ENCODE measurements around the gene FBLN2.

The FBLN2 gene

DNA sequence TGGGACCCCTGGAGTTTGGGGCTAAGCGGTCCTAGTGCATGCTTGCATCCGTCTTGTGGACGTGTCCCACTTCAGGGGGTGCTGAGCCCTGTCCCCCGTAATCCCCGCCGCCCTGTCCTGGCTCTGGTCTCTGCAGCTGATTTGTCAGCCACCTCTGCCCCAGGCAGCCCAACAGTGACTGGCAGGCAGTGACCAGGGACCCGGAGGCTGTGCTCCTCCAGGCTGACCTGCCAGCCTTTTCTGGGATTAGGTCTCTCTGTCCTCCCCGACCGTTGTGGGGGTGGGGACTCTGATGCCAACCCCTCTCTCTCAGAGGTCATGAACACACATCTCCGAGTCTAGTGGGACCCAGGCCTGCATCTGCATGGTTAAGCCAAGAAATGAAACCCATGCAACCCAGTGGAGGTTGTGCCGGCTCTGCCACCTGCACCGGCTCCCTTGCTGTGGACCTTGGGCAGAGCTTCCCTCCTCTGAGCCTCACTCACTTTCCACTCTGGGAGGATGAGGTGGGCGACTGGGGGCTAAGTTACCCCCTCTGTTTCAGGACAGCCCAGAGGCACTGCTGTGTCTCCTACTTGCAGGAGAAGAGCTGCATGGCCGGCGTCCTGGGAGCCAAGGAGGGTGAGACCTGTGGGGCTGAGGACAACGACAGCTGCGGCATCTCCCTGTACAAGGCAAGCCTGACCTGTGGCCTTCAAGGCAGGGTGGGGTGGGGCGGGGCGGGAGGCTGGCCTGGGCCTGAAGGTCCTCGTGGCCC, 60.2 kb downstream of the FBLN2 start:
- Histone ChIP-seq H3K9me3 (ENCODE audit: control insufficient read depth, low read depth, low read length) (no peaks in the 10 kb centered on the region), H3K4me3 (ENCODE audit: low read length) (no peak overlapping the region), H3K4me1 (ENCODE audit: control insufficient read depth, low read depth, low read length) (no peaks in the 10 kb centered on the region), H3K27ac (ENCODE audit: low read length) (no peak overlapping the region), H3K27me3 (ENCODE audit: control insufficient read depth, insufficient read depth, low read length) (no peaks in the 10 kb centered on the region), H3K9ac (ENCODE audit: low read length) (no peak overlapping the region), H3K36me3 (ENCODE audit: control insufficient read depth, low read depth, low read length) (no peaks in the 10 kb centered on the region)

DNA sequence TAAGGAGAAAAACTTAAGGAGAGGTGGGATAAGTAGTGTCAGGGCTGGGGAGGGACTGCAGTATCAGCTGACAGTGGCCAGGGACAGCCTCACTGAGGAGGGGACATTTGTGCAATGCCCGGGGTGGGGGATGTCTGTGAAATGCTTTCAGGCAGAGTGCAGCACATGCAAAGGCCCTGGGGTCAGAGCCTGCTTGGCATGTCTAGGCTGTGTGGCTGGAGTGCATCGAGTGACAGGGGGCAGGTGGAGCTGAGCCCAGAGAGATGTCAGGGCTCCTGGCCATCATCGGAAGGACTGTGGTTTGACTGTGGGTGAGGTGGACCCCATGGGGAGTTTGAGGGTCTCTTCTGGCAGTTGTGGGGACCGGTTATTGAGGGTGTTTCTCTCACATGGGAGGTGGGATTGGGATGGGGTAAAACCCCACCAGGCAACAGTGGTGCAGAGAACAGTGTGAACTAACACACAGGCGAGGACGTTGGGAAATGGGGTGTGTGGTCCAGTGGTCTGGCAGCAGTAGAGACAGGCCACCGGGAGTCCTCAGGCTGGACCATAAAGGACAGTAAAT, 61.2 kb downstream of the FBLN2 start:
- Histone ChIP-seq H3K9ac (ENCODE audit: low read length) (no peak overlapping the region), H3K4me3 (ENCODE audit: low read length) (no peak overlapping the region), H3K36me3 (ENCODE audit: control insufficient read depth, low read depth, low read length) (no peaks in the 10 kb centered on the region), H3K27me3 (ENCODE audit: control insufficient read depth, insufficient read depth, low read length) (no peaks in the 10 kb centered on the region), H3K9me3 (ENCODE audit: control insufficient read depth, low read depth, low read length) (no peaks in the 10 kb centered on the region), H3K4me1 (ENCODE audit: control insufficient read depth, low read depth, low read length) (no peaks in the 10 kb centered on the region), H3K27ac (ENCODE audit: low read length) (no peak overlapping the region)

DNA sequence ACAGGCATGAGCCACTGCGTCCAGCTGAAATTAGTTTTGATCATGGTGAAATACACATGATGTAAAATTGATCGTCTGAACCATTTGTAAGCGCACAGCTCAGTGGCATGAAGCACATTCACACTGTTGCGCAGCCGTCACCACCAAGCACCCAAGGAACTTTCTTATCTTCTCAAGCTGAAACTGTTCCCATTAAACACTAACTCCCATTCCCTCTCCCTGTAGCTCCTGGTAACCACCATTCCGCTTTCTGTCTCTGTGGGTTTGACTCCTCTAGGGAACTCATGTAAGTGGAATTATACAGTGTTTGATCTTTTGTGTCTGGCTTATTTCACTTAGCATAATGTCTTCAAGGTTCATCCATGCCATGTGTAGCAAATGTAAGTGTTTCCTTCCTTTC, 62.3 kb downstream of the FBLN2 start:
- H3K27me3 ChIP-seq (ENCODE audit: control insufficient read depth, insufficient read depth, low read length): no peaks in the 10 kb centered on the region
- H3K27ac ChIP-seq (ENCODE audit: low read length): no peak overlapping the region
- no peak overlapping the region for H3K4me3 ChIP-seq (ENCODE audit: low read length)

DNA sequence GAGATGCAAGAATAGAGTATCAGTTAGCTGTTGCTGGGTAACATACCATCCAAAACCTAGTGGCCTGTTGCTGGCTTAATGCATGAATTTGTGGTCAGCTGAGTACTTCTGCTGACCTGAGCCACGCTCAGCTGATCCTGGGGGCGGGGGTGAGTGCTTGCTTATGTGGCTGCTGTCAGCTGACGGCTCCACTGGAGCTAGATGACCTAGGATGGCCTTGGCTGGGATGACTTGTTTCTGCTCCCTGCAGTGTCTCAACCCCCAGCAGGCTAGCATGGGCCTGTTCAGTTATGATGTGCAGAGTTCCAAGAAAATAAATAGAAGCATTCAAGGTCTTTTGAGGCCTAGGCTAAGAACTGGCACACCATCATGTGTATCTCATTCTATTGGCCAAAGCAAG, 63.9 kb downstream of the FBLN2 start:
- Histone ChIP-seq H3K36me3 (ENCODE audit: control insufficient read depth, low read depth, low read length) (no peaks in the 10 kb centered on the region), H3K9ac (ENCODE audit: low read length) (no peak overlapping the region), H3K4me3 (ENCODE audit: low read length) (no peak overlapping the region), H3K27ac (ENCODE audit: low read length) (no peak overlapping the region), H3K9me3 (ENCODE audit: control insufficient read depth, low read depth, low read length) (no peaks in the 10 kb centered on the region), H3K4me1 (ENCODE audit: control insufficient read depth, low read depth, low read length) (no peaks in the 10 kb centered on the region), H3K27me3 (ENCODE audit: control insufficient read depth, insufficient read depth, low read length) (no peaks in the 10 kb centered on the region)

More for the DNA sequence above, 62.3 kb downstream of the FBLN2 start:
- Histone ChIP-seq H3K9ac (ENCODE audit: low read length) (no peak overlapping the region), H3K9me3 (ENCODE audit: control insufficient read depth, low read depth, low read length) (no peaks in the 10 kb centered on the region), H3K4me1 (ENCODE audit: control insufficient read depth, low read depth, low read length) (no peaks in the 10 kb centered on the region), H3K36me3 (ENCODE audit: control insufficient read depth, low read depth, low read length) (no peaks in the 10 kb centered on the region)

DNA sequence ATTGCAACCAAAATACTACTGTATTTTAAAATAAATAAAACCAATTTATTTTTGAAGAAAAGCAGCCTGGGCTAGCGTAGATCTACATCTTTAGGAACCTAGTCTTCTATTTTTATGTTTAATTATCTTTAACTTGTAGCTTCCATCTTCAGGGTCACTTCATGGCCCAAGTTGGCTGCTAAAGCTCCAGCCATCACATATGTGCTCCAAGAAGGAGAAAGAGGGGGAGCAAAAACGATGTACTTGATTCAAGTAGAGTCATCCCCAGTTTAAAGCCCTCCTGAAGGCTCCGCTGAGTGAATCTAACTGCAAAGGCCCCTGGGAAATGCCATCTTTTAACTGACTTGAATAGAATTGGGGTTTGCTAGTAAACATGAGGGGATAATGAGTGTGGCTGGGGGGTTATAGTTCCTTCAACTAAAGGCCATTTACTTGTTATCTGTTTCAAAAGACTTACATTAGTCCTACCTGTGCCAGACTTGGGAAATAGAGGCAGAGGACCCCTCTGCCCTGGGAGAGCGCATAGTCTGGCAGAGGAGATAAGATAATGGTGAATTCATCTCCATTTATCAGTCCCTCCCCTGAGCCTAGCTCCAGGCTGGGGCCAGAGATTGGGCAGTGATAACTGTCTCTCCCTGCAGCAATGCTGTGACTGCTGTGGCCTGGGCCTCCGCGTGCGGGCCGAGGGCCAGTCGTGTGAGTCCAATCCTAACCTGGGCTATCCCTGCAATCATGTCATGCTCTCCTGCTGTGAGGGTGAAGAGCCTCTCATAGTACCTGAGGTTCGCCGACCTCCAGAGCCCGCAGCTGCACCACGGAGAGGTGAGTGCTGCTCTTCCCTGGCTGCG, 64.6 kb downstream of the FBLN2 start:
- no peaks in the 10 kb centered on the region for H3K9me3 ChIP-seq (ENCODE audit: control insufficient read depth, low read depth, low read length)
- H3K4me3 ChIP-seq (ENCODE audit: low read length): no peak overlapping the region
- no peaks in the 10 kb centered on the region for H3K36me3 ChIP-seq (ENCODE audit: control insufficient read depth, low read depth, low read length)
- no peak overlapping the region for H3K27ac ChIP-seq (ENCODE audit: low read length)
- no peaks in the 10 kb centered on the region for H3K27me3 ChIP-seq (ENCODE audit: control insufficient read depth, insufficient read depth, low read length)
- H3K4me1 ChIP-seq (ENCODE audit: control insufficient read depth, low read depth, low read length): no peaks in the 10 kb centered on the region
- no peak overlapping the region for H3K9ac ChIP-seq (ENCODE audit: low read length)

DNA sequence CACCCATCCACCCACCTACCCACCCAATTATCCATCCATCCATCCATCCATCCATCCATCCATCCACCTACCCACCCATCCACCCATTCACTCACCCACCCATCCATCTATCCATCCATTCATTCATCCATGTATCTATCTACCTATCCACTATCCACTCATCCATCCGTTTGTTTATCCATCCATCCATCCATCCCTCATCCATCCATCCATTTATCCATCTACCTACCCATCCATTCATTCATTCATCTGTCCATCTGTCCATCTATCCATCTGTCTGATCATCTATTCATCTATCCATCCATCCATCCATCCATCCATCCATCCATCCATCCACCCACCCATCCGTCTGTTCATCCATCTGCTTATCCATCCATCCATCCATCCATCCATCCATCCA, 65.7 kb downstream of the FBLN2 start:
- H3K27me3 ChIP-seq (ENCODE audit: control insufficient read depth, insufficient read depth, low read length): no peaks in the 10 kb centered on the region
- no peak overlapping the region for H3K27ac ChIP-seq (ENCODE audit: low read length)
- no peaks in the 10 kb centered on the region for H3K4me1 ChIP-seq (ENCODE audit: control insufficient read depth, low read depth, low read length)
- no peaks in the 10 kb centered on the region for H3K36me3 ChIP-seq (ENCODE audit: control insufficient read depth, low read depth, low read length)
- H3K9ac ChIP-seq (ENCODE audit: low read length): no peak overlapping the region
- H3K4me3 ChIP-seq (ENCODE audit: low read length): no peak overlapping the region
- no peaks in the 10 kb centered on the region for H3K9me3 ChIP-seq (ENCODE audit: control insufficient read depth, low read depth, low read length)

DNA sequence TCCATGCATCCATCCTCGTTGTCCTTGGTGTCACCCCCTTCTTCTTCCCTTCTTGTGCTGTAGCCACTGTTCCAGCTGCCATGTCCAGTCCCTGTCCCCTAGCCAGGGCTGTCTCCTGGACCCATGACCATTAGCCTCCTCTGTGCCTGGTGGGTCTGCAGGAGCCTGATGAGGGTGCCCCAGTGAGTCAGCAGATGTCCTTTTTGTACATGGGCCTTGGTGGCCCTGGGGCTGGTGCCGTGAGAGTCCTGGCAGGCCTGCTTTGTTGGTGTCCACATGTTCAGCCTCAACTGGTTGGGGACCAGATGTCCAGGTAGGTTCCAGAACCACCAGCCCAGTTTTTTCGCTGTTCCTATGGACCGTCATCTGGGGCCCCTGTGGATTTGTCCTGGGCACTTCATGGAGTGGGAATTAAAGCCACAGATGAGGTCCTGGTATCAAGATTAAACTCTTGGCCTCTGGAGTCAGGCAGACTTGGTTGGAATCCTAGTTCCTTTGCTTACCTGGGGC, 66.1 kb downstream of the FBLN2 start:
- H3K27ac ChIP-seq (ENCODE audit: low read length): no peak overlapping the region
- H3K27me3 ChIP-seq (ENCODE audit: control insufficient read depth, insufficient read depth, low read length): no peaks in the 10 kb centered on the region
- no peaks in the 10 kb centered on the region for H3K9me3 ChIP-seq (ENCODE audit: control insufficient read depth, low read depth, low read length)
- H3K4me3 ChIP-seq (ENCODE audit: low read length): no peak overlapping the region
- no peak overlapping the region for H3K9ac ChIP-seq (ENCODE audit: low read length)
- H3K4me1 ChIP-seq (ENCODE audit: control insufficient read depth, low read depth, low read length): no peaks in the 10 kb centered on the region
- H3K36me3 ChIP-seq (ENCODE audit: control insufficient read depth, low read depth, low read length): no peaks in the 10 kb centered on the region

DNA sequence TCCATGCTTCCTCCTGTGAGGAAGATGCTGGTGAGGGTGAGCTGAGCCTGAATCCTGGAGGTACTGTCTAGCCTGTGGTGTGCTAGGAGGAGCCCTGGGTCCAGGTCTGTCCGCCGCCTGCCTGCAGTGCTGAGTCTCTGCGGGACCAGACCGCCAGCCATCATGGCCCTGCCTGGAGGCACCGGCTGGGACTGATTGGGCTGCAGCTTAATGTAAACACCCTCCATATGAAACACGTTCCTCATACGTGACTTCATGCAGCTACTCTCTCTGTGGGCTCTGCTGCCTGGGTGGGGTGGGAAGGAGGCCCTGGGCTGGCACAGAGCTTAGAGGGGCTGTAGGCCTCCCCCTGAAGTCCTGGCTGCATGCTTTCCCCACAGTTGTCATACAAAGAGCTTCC, 67.4 kb downstream of the FBLN2 start:
- Histone ChIP-seq H3K27ac (ENCODE audit: low read length) (no peak overlapping the region), H3K4me3 (ENCODE audit: low read length) (no peak overlapping the region), H3K27me3 (ENCODE audit: control insufficient read depth, insufficient read depth, low read length) (no peaks in the 10 kb centered on the region), H3K4me1 (ENCODE audit: control insufficient read depth, low read depth, low read length) (no peaks in the 10 kb centered on the region), H3K9ac (ENCODE audit: low read length) (no peak overlapping the region), H3K36me3 (ENCODE audit: control insufficient read depth, low read depth, low read length) (no peaks in the 10 kb centered on the region), H3K9me3 (ENCODE audit: control insufficient read depth, low read depth, low read length) (no peaks in the 10 kb centered on the region)

DNA sequence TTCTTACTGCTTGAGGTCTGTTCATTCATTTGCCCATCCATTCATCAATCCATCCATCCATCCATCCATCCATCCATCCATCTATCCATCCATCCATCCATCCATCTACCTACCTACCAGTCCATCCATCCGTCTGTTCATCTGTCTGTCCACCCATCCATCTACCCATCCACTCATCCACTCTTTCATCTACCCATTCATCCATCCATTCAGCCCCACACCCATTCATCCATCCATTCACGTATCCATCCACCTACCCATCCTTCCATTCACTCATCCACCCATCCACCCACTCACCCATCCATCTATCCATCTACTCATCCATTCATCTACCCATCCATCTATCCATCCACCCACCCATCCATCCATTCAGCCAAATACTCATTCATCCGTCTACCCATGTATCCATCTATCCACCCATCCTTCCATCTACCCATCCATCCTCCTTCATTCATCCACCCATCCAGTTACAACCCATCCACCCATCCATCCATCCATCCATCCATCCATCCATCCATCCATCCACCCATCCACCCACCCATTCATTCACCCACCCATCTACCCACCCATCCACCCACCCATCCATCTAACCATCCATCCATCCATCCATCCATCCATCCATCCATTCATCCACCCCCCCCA, 68.3 kb downstream of the FBLN2 start:
- Histone ChIP-seq H3K9ac (ENCODE audit: low read length) (no peak overlapping the region), H3K27ac (ENCODE audit: low read length) (no peak overlapping the region), H3K4me1 (ENCODE audit: control insufficient read depth, low read depth, low read length) (no peaks in the 10 kb centered on the region), H3K27me3 (ENCODE audit: control insufficient read depth, insufficient read depth, low read length) (no peaks in the 10 kb centered on the region), H3K9me3 (ENCODE audit: control insufficient read depth, low read depth, low read length) (no peaks in the 10 kb centered on the region), H3K36me3 (ENCODE audit: control insufficient read depth, low read depth, low read length) (no peaks in the 10 kb centered on the region), H3K4me3 (ENCODE audit: low read length) (no peak overlapping the region)

DNA sequence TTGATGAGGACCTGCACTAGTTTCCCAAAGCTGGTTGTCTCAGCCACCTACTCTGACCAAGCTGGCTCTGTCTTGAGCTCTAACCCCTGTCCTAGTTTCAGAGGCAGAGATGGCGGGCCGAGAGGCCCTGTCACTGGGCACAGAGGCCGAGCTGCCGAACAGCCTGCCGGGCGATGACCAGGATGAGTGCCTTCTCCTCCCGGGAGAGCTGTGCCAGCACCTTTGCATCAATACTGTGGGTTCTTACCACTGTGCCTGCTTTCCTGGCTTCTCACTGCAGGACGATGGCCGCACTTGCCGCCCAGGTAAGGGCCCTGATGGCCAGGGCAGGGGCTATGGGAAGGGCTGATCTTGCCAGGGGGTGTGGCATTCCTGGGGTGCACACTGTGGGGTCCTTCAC, 69.1 kb downstream of the FBLN2 start:
- no peaks in the 10 kb centered on the region for H3K36me3 ChIP-seq (ENCODE audit: control insufficient read depth, low read depth, low read length)
- no peaks in the 10 kb centered on the region for H3K4me1 ChIP-seq (ENCODE audit: control insufficient read depth, low read depth, low read length)
- H3K9ac ChIP-seq (ENCODE audit: low read length): no peak overlapping the region
- H3K4me3 ChIP-seq (ENCODE audit: low read length): no peak overlapping the region
- H3K9me3 ChIP-seq (ENCODE audit: control insufficient read depth, low read depth, low read length): no peaks in the 10 kb centered on the region
- no peak overlapping the region for H3K27ac ChIP-seq (ENCODE audit: low read length)
- H3K27me3 ChIP-seq (ENCODE audit: control insufficient read depth, insufficient read depth, low read length): no peaks in the 10 kb centered on the region

DNA sequence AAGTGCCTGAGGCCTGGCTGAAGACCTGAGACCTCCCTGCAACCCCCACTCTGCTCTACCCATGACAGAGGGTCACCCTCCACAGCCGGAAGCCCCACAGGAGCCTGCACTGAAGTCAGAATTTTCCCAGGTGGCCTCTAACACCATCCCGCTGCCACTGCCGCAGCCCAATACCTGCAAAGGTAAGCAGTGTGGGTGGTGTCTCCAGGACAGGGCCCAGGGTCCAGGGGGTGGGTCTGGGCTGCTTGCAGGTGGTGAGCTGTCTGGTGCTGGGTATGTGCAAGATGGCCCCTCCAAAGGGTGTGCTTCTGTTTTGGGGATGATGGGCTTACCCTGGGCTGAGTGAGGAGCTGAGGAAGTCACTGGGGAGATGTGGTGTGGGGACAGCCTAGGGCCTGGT, 69.9 kb downstream of the FBLN2 start:
- Histone ChIP-seq H3K4me1 (ENCODE audit: control insufficient read depth, low read depth, low read length) (no peaks in the 10 kb centered on the region), H3K4me3 (ENCODE audit: low read length) (no peak overlapping the region), H3K36me3 (ENCODE audit: control insufficient read depth, low read depth, low read length) (no peaks in the 10 kb centered on the region), H3K9ac (ENCODE audit: low read length) (no peak overlapping the region), H3K27ac (ENCODE audit: low read length) (no peak overlapping the region), H3K9me3 (ENCODE audit: control insufficient read depth, low read depth, low read length) (no peaks in the 10 kb centered on the region), H3K27me3 (ENCODE audit: control insufficient read depth, insufficient read depth, low read length) (no peaks in the 10 kb centered on the region)
